Osteocyte (in vitro differentiated cells): ENCODE results near the gene COMP. TPM values are rescaled to one million over a fixed set of nuclear protein-coding genes. Genes with fewer than 3 reads are reported as not detected.

Experiments used
- DNase-seq: peaks from one replicate; pipeline ENCODE4 v3.0.0; 2021; ENCODE audit warnings: mixed read lengths; ENCODE audit not compliant: unreplicated experiment; ENCODE audit errors: extremely low spot score
- H3K27ac Mint-ChIP-seq: one replicate; pipeline ENCODE4 v1.8.0; 2021; ENCODE audit warnings: mild to moderate bottlenecking, mixed read lengths; ENCODE audit not compliant: unreplicated experiment
- H3K27me3 Mint-ChIP-seq: one replicate; pipeline ENCODE4 v1.8.0; 2021; ENCODE audit warnings: mixed read lengths; ENCODE audit not compliant: unreplicated experiment
- H3K36me3 Mint-ChIP-seq: one replicate; pipeline ENCODE4 v1.8.0; 2021; ENCODE audit warnings: mixed read lengths; ENCODE audit not compliant: unreplicated experiment
- H3K4me1 Mint-ChIP-seq: one replicate; pipeline ENCODE4 v1.8.0; 2021; ENCODE audit warnings: mixed read lengths; ENCODE audit not compliant: unreplicated experiment
- H3K4me3 Mint-ChIP-seq: one replicate; pipeline ENCODE4 v1.8.0; 2021; ENCODE audit warnings: mild to moderate bottlenecking, moderate library complexity, mixed read lengths; ENCODE audit not compliant: unreplicated experiment
- H3K9me3 Mint-ChIP-seq: one replicate; pipeline ENCODE4 v1.8.0; 2021; ENCODE audit warnings: mixed read lengths; ENCODE audit not compliant: unreplicated experiment
- total RNA-seq: library from RNA; stranded (reverse); gene quantifications from 2 replicates; pipeline ENCODE4 v1.2.1, GENCODE V29; 2021
- TF ChIP-seq, protein P1 (sequence below): fragments of 200-600 bp; sonication (generic); IDR thresholded peaks from 2 replicates; pipeline ENCODE4 v1.5.0; 2021; ENCODE audit warnings: antibody characterized with exemption, mild to moderate bottlenecking, moderate library complexity

Gene COMP
- total RNA-seq, 1 donor from 2014 or later: 0.13 TPM

GRCh38 chr19:18799389-18799970, 8.4 kb upstream of the COMP start:
- peaks cover 23% of the 10 kb centered on the region for H3K27me3 Mint-ChIP-seq
- H3K4me1 Mint-ChIP-seq: peaks cover 4% of the 10 kb centered on the region
- no peak overlapping the region for H3K4me3 Mint-ChIP-seq
- TF ChIP-seq, protein P1, sequence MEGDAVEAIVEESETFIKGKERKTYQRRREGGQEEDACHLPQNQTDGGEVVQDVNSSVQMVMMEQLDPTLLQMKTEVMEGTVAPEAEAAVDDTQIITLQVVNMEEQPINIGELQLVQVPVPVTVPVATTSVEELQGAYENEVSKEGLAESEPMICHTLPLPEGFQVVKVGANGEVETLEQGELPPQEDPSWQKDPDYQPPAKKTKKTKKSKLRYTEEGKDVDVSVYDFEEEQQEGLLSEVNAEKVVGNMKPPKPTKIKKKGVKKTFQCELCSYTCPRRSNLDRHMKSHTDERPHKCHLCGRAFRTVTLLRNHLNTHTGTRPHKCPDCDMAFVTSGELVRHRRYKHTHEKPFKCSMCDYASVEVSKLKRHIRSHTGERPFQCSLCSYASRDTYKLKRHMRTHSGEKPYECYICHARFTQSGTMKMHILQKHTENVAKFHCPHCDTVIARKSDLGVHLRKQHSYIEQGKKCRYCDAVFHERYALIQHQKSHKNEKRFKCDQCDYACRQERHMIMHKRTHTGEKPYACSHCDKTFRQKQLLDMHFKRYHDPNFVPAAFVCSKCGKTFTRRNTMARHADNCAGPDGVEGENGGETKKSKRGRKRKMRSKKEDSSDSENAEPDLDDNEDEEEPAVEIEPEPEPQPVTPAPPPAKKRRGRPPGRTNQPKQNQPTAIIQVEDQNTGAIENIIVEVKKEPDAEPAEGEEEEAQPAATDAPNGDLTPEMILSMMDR: no peak
- no peak for DNase-seq
- H3K36me3 Mint-ChIP-seq: no peaks in the 10 kb centered on the region
- no peaks in the 10 kb centered on the region for H3K9me3 Mint-ChIP-seq
- H3K27ac Mint-ChIP-seq: no peak overlapping the region

GRCh38 chr19:18798384-18799352, 7.6 kb upstream of the COMP start:
- TF ChIP-seq, protein P1: no peak
- Mint-ChIP-seq H3K36me3 (no peaks in the 10 kb centered on the region), H3K4me3 (no peak overlapping the region), H3K9me3 (no peaks in the 10 kb centered on the region), H3K4me1 (peaks cover 4% of the 10 kb centered on the region), H3K27ac (no peak overlapping the region), H3K27me3 (peaks cover 25% of the 10 kb centered on the region)
- DNase-seq: no peak

- TF ChIP-seq, protein P1: no peak
- Mint-ChIP-seq H3K27me3 (peaks cover 30% of the 10 kb centered on the region), H3K4me1 (peaks cover 4% of the 10 kb centered on the region), H3K27ac (no peak overlapping the region), H3K4me3 (no peak overlapping the region), H3K9me3 (no peaks in the 10 kb centered on the region), H3K36me3 (no peaks in the 10 kb centered on the region)
- no peak for DNase-seq
These were observed 5.1 kb upstream of the COMP start for GRCh38 chr19:18796239-18796638.

DNA sequence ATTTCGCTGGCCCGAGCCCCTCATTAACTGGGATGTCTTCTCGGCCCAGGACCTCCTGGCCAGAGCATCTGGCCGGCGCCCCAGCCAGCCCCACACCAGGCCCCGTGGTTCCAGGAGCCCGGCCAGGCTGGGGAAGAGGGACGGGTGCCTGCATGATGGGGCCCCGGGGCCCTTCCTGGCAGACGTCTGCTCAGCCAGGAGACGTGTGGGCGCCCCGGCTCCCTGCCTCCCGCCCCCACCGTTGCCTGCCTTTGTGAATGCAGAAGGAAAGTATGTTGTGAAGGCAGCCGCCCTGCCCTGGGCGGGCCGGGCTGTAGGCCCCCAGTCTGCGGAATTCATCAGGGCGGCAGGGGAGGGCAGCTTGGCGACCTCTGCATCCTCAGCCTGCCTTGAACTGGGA, 4.4 kb upstream of the COMP start:
- H3K9me3 Mint-ChIP-seq: no peaks in the 10 kb centered on the region
- H3K4me1 Mint-ChIP-seq: peaks cover 4% of the 10 kb centered on the region
- no peaks in the 10 kb centered on the region for H3K36me3 Mint-ChIP-seq
- TF ChIP-seq, protein P1: no peak
- H3K27ac Mint-ChIP-seq: no peak overlapping the region
- no peak for DNase-seq
- no peak overlapping the region for H3K4me3 Mint-ChIP-seq
- peaks cover 28% of the 10 kb centered on the region for H3K27me3 Mint-ChIP-seq

DNA sequence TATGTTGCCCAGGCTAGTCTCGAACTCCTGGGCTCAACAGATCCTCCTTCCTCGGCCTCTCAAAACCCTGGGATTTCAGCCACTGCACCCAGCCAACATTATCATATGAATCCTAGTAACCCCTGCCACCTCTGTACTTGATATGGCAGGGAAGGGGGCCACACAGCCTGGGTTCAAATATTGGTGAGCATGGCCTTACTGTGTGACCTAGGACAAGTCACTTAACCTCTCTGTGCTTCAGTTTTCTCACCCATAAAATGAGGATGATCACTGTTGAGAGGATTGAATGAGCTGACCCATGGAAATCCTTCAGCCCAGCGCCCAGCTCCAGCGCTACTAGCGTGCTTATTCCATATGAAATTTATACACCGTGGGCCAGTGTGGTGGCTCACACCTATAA, 3.6 kb upstream of the COMP start:
- no peaks in the 10 kb centered on the region for H3K9me3 Mint-ChIP-seq
- no peaks in the 10 kb centered on the region for H3K36me3 Mint-ChIP-seq
- DNase-seq: no peak
- H3K4me3 Mint-ChIP-seq: no peak overlapping the region
- peaks cover 35% of the 10 kb centered on the region for H3K27me3 Mint-ChIP-seq
- TF ChIP-seq, protein P1: no peak
- peaks cover 10% of the 10 kb centered on the region for H3K4me1 Mint-ChIP-seq
- H3K27ac Mint-ChIP-seq: no peak overlapping the region
